NCI-H2227 treated with DMSO at 0.1 percent for 48 hours (cell line): Measurements from ENCODE around the gene CSRP1.

Experiments used
- DNase-seq: peaks from one replicate; lab custom pipeline; 2025; lab: John Stamatoyannopoulos, UW

The CSRP1 gene

DNA sequence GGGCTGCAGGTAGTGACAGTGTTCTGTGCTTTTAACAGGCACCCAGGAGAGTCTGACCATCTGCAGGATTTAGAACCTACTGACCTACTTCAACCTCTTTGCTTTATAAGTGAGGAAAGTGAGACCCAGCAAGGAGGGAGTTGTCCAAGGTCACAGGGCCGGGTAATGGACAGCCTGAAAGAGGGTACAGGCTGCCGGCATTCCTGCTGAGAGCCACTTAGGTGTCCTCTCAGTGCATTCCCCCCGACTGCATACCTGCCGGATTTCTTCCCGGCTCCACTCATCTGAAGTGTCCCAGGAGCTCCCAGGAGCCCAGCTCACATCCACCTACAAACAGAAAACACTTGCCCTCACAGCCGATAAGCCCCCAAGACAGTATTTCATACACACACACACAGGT is 51.8 kb downstream of the CSRP1 start:
- no peak for DNase-seq

DNA sequence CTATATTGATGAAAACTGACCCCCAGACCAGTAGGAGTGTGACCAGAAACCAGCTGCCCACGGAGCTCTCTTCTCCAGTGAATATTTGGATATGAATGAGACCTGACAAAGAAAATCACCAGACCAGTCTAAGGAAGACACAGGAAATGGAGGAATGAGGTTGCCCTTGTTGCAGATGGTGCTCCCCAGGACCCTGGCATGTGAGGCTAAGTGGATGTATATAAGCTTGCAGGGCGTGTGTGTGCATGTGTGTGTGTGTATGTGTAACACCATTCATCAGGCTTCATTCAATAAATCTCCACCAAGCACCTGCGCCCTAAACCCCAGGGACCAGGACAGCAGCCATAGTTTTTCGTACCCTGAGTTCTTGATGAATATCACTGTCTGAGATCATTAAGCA is 52.3 kb downstream of the CSRP1 start:
- DNase-seq: no peak

DNA sequence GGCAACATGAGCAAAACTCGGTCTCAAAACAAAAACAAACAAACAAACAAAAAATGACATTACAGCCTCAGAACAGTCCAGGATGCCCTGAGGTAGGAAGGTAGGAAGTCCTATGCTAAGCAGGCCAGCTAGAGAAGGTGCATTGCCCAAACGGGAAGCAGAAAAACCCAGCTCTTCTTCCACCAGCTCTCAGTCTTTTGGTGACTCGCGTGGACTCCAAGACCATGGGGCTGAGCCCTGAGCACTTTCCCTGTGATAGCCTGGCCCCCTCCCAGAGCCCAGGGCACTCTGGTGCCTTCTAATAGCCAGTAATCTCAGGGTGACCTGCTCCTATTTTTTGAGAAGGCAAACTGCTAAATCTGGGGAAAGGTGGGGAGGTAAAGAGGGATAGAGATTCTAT is 54.1 kb downstream of the CSRP1 start:
- no peak for DNase-seq

DNA sequence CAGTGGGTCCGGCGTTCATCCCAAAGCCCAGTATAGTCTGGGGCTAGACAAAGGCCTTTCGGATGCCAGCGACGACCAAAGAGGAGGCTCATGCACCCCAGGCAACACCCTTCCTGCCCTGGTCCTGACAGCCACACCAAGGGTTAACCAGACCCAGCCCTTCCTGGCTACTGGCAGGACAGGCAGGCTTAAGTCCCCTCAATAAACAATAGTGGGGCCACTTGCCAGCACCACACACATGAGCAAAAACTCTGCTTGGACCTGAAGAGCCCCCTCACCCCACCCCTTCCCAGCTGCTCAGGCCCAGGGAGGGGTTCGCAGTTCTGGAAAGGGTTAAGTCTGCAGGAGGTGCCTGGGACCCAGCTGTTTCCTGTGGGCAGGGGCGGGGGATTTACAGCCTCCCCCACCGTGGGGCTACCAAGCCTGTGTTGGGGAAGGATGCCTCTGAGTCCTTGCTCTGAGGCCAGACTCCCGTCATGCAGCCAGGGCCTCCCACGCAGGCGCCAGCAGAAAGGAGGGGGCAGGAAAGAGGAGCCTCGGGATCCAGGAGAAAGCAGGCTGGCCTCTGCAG is 56.1 kb downstream of the CSRP1 start:
- no peak for DNase-seq

DNA sequence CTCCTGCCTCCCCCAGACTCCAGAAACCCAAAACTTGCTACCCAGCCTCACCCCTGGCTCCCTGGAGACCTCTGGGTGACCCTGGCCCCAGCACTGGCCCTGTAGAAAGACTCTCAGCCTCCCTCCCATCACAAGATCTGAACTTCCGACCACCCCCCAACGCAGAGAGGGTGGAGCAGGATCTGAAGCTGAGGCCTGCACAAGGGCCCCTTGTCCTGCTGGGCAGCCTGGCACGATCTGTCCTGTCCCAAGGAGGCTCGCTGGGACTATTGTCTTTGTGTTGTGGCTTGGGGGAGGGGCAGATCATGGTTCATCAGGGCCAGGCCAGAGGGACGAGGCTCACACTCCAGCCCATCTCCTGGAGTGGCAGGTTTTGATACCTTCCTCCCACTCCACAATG is 57.9 kb downstream of the CSRP1 start:
- no peak for DNase-seq

DNA sequence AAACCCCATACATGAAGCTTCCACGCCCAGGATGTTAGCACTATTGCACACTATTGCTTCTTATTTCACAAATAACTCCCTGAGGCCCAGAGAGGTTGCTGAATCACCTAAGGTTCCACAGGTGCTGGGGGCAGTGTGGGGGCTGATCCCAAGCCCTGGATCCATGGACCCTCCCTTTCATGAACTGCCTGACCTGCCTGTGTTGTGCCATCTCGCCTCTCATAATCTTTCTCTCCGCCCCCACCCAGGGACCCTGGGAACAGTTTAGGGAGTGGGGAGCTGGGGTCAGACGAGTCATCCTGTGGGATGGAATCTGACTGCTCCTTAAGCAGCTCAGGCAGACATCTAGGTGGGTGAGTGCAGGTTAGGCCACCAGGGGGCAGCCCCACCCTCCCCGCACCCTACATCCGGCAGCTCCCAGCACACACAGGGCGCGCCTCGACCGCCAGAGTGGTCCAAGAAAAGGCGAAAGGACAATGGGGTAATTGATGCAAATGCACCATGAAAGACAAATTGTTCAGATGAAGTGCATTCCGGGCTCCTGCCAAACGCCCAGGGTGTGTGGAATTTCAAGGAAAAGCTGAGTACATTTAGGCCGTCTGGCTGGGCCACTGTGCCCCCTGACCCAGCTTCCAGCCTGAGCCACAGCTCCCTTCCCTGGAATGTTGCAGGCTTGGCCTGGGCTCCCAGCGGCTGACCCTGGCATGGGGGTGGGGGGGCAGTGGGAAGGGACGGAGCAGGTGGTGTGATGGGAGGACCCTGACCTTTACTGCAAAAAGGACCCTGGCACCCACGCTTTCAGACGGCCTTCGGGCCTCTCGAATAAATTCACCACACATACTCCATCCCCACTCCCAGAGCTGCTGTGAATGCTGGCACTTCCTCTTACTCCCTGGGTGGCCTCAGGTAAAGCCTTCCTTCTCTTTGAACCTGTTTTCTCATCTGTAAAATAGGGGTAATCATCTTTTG is 58.7 kb downstream of the CSRP1 start:
- no peak for DNase-seq

DNA sequence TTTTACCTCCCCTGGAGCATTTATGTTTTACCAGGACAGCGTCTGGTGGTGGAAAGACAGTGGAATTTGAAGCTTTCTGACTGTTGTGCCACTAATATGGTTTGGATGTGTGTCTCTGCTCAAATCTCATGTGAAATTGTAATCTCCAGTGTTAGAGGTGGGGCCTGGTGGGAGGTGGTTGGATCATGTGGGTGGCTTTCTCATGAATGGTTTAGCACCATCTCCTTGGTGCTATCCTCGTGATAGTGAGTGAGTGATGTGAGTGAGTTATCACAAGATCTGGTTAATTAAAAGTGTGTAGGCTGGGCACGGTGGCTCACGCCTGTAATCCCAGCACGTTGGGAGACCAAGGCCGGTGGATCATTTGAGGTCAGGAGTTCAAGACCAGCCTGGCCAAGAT is 61.6 kb downstream of the CSRP1 start:
- no peak for DNase-seq

DNA sequence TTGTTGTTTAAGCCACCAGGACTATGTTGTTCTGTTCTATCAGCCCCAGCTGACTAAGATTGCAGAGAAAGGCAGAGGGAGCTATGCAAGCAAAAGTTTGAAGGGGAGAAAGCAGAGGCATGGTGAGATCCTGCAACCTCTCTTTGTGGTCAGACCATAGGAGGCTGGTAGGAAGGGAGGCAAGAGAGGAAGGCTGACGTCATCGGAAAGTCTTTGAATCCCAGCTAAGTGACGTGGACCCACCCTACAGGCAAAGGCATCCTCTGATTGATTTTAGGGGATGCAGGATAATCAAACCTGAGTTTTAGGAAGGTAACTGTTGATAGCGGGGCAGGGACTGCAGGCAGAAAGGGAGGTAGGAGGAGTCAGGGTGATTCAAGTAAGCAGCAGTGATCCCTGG is 62.1 kb downstream of the CSRP1 start:
- no peak for DNase-seq

DNA sequence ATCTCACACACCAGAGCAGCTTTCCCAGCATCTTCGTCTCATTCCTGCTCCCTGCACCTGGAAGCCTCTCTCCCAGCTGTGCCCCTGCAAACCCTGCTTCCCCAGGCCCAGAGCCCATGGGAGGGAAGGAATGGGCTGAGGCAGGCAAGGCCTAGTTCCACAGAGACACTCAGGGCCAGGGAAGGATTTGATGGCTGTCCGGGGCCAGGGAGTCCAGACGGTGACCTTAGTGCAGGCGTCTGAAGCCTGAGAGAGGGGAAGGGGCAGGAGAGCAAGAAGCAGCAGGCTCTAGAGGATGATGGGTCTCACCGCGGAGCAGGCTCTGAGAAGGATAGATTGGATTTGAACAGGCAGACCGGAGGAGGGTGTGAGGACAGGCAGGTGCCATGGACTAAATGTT is 63.2 kb downstream of the CSRP1 start:
- DNase-seq: no peak

DNA sequence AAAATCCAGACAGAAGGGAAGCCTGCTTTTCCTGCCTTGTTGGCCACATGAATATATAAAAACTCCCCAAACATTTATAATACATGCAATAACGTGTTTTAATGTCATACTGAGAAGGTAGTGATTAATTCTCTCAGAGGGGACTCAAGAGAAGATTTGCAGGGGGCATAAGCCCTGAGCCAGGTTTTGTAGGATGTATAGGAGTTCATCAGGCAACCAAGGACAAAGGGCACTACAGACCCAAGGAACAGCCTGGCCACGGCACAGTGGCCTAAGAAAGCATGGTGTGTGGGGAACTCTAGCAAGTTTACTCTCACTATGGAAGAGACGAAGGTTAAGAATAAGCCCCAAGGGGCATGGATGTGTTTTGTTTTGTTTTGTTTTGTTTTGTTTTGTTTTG is 70.0 kb downstream of the CSRP1 start:
- DNase-seq: no peak

DNA sequence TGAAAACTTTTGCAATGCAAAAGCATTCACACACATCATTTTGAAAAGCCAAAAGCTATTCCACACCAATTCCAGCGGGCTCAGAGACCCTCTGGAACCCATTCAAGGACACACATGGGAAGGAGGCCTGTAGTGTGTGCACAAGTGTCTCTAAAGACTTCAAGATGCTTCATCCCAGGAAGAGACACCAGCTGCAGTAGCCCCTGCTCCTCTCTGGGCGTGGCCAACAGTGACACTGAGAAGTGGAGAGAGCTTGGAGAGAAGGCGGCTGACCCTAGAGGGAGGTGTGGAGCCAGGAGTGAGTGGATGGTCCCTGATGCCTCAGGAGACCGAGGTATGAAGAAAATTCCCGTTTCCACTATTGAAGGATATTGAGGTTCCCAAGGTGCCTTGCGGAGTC is 70.5 kb downstream of the CSRP1 start:
- DNase-seq: peak; percentile 15

DNA sequence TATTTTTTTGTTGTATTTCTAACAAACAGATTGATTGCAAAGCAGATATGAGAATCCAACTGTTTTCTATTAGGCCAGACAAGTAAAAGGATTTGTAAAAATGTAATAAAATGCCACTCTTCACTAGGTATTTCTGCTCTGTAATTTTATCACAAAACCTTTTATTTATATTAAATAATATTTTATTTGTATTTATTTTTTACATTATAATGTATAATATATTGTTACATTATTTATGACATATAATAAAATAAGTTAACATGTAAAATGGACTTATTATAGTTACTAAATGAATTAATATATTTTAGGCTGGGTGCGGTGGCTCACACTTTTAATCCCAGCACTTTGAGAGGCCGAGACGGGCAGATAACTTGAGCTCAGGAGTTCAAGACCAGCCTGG is 72.7 kb downstream of the CSRP1 start:
- no peak for DNase-seq

DNA sequence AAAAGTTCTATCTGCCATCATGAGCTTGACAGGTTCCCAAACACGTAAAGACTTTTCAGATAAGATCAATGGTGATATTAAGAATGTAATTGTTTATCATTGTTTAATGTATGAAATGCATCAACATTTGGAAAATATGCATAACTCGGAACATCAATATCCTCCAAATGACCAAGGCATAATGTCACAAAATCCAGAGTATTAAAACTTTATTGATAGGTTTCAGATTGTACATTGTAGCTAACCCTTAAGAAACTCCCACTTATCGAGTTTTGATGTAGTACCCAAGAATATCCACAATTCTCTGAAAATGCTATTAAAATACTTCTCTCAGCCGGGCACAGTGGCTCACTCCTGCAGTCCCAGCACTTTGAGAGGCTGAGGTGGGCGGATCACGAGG is 73.3 kb downstream of the CSRP1 start:
- no peak for DNase-seq
